CD14-positive monocyte (primary cell): ENCODE results near the gene STPG3. TPM values are rescaled to one million over a fixed set of nuclear protein-coding genes. Genes with fewer than 3 reads are reported as not detected.

Experiments used
- DNase-seq, 3 donors: peaks; one replicate each; pipeline ENCODE4 v3.0.0-alpha.2; 2011 to 2022
- H2AFZ ChIP-seq: 2 replicates; pipeline ENCODE4 v1.6.0; 2012; ENCODE audit warnings: mild to moderate bottlenecking, low read depth, low read length, inconsistent platforms; ENCODE audit not compliant: insufficient read depth, poor library complexity, severe bottlenecking
- H3K27ac ChIP-seq, 2 donors: 1 replicate in 1 of 2; 2 replicates in 1 of 2; pipeline ENCODE4 v1.5.1; 2012 to 2013; ENCODE audit warnings: low read length in 2 of 2, control low read depth in 1 of 2, inconsistent platforms in 1 of 2, low read depth in 1 of 2, mild to moderate bottlenecking in 1 of 2
- H3K27me3 ChIP-seq, 2 donors: one replicate each; pipeline versions ENCODE4 v1.6.0 to v1.6.1; 2011 to 2013; ENCODE audit warnings: low read length in 2 of 2; ENCODE audit not compliant: control insufficient read depth in 2 of 2, insufficient read depth in 2 of 2
- H3K36me3 ChIP-seq, 2 donors: replicated peaks in 1 of 2; 1 replicate in 1 of 2; 2 replicates in 1 of 2; pipeline versions ENCODE4 v1.5.1 to v1.6.1; 2012 to 2013; ENCODE audit warnings: low read length in 2 of 2, control low read depth in 1 of 2, inconsistent platforms in 1 of 2, mild to moderate bottlenecking in 1 of 2; ENCODE audit not compliant: insufficient read depth in 2 of 2, control insufficient read depth in 1 of 2
- H3K4me1 ChIP-seq, 2 donors: 1 replicate in 1 of 2; 2 replicates in 1 of 2; pipeline versions ENCODE4 v1.5.1 to v1.6.1; 2012 to 2013; ENCODE audit warnings: low read length in 2 of 2, control low read depth in 1 of 2, inconsistent platforms in 1 of 2, mild to moderate bottlenecking in 1 of 2, moderate library complexity in 1 of 2; ENCODE audit not compliant: insufficient read depth in 2 of 2, control insufficient read depth in 1 of 2
- H3K4me2 ChIP-seq: replicated peaks from 2 replicates; pipeline ENCODE3; 2012; ENCODE audit warnings: low read length, moderate library complexity, mild to moderate bottlenecking; ENCODE audit not compliant: poor library complexity, severe bottlenecking; ENCODE audit errors: extremely low read depth
- H3K4me3 ChIP-seq, 3 experiments: fragments of 200-600 bp in 1 of 3; sonication (generic) in 1 of 3; replicated peaks in 1 of 3; 1 replicate in 2 of 3; 2 replicates in 1 of 3; pipeline ENCODE4 v1.5.1; 2011 to 2013; ENCODE audit warnings: low read length in 3 of 3, mild to moderate bottlenecking in 3 of 3, control low read depth in 2 of 3, low read depth in 2 of 3, inconsistent platforms in 1 of 3, moderate library complexity in 1 of 3
- H3K79me2 ChIP-seq: 2 replicates; pipeline ENCODE4 v1.6.0; 2012; ENCODE audit warnings: mild to moderate bottlenecking, control low read depth, inconsistent platforms, low read length, moderate library complexity; ENCODE audit not compliant: insufficient read depth
- H3K9ac ChIP-seq: 2 replicates; pipeline ENCODE4 v1.6.0; 2017; ENCODE audit warnings: low read length, mild to moderate bottlenecking; ENCODE audit not compliant: insufficient read depth, poor library complexity, severe bottlenecking
- H3K9me3 ChIP-seq, 2 donors: replicated peaks in 1 of 2; 1 replicate in 1 of 2; 2 replicates in 1 of 2; pipeline versions ENCODE4 v1.5.1 to v1.6.1; 2012 to 2013; ENCODE audit warnings: low read length in 2 of 2, control low read depth in 1 of 2; ENCODE audit not compliant: control insufficient read depth in 1 of 2, insufficient read depth in 1 of 2
- H4K20me1 ChIP-seq: 2 replicates; pipeline ENCODE4 v1.6.0; 2012; ENCODE audit warnings: mild to moderate bottlenecking, low read length, control low read depth, moderate library complexity; ENCODE audit not compliant: insufficient read depth
- H3K27ac Mint-ChIP-seq, 7 donors: one replicate each; pipeline ENCODE4 v1.8.0; 2020; ENCODE audit warnings: mild to moderate bottlenecking in 7 of 7, mixed read lengths in 7 of 7, moderate library complexity in 6 of 7, inconsistent platforms in 2 of 7
- H3K27me3 Mint-ChIP-seq, 3 donors: one replicate each; pipeline ENCODE4 v1.8.0; 2021 to 2022; ENCODE audit warnings: low read depth in 3 of 3, mild to moderate bottlenecking in 3 of 3, mixed read lengths in 3 of 3, moderate library complexity in 3 of 3, inconsistent platforms in 1 of 3
- H3K36me3 Mint-ChIP-seq, 2 donors: one replicate each; pipeline ENCODE4 v1.8.0; 2020; ENCODE audit warnings: mixed read lengths in 2 of 2, inconsistent platforms in 1 of 2, mild to moderate bottlenecking in 1 of 2
- H3K4me1 Mint-ChIP-seq: one replicate; pipeline ENCODE4 v1.8.0; 2020; ENCODE audit warnings: mild to moderate bottlenecking, mixed read lengths
- H3K4me3 Mint-ChIP-seq, 2 donors: one replicate each; pipeline ENCODE4 v1.8.0; 2020; ENCODE audit warnings: mild to moderate bottlenecking in 2 of 2, mixed read lengths in 2 of 2, moderate library complexity in 1 of 2
- H3K9me3 Mint-ChIP-seq, 7 donors: one replicate each; pipeline ENCODE4 v1.8.0; 2020 to 2022; ENCODE audit warnings: mixed read lengths in 7 of 7, mild to moderate bottlenecking in 6 of 7, moderate library complexity in 6 of 7, inconsistent platforms in 2 of 7
- WGBS: methylation state at CpG from one replicate; pipeline ENCODE4 v1.1.5; 2013; ENCODE audit warnings: missing lambda C conversion rate; ENCODE audit not compliant: insufficient coverage; 5-methylcytosine and 5-hydroxymethylcytosine counted together
- intact Hi-C, 2 donors: fragments of 100-400 bp; cut with micrococcal nuclease; formaldehyde crosslinking; loops; one replicate each; pipeline versions ENCODE4 v1.15.0 to v1.15.1; 2023
- polyA plus RNA-seq, 3 donors: library from polyadenylated mRNA; depleted of rRNA in 1 of 3; unstranded in 2 of 3; stranded (reverse) in 1 of 3; fragments of 300-500 nt in 2 of 3; fragments of >200 nt in 1 of 3; fragmentation: Illumina TruSeq in 2 of 3; gene quantifications; 1 replicate in 2 of 3; 2 replicates in 1 of 3; pipeline ENCODE4 v1.2.3, GENCODE V29; 2012 to 2021
- TF ChIP-seq, protein P1 (sequence below): fragments of 200-600 bp; IDR thresholded peaks from one replicate; pipeline ENCODE4 v1.8.0; 2022; ENCODE audit warnings: antibody characterized with exemption, mild to moderate bottlenecking

The STPG3 gene
- polyA plus RNA-seq, 3 donors = not detected

- Histone ChIP-seq H3K9me3 (no peaks in the 10 kb centered on the region), H3K27ac (no peak overlapping the region), H4K20me1 (no peaks in the 10 kb centered on the region), H3K36me3 (no peaks in the 10 kb centered on the region), H3K4me2 (no peak overlapping the region), H3K4me3 (no peak overlapping the region), H3K27me3 (peaks cover 0 to 4% of the 10 kb centered on the region in 2 donors), H3K4me1 (peaks cover 13 to 16% of the 10 kb centered on the region in 2 donors), H3K79me2 (no peaks in the 10 kb centered on the region), H3K9ac (no peak overlapping the region), H2AFZ (no peak overlapping the region)
- WGBS = 94% methylated on average over 24 of the region's 24 CpGs
- Mint-ChIP-seq H3K36me3 (no peaks in the 10 kb centered on the region), H3K27ac (no peak overlapping the region), H3K4me3 (no peak overlapping the region), H3K4me1 (peaks cover 10% of the 10 kb centered on the region), H3K27me3 (peaks cover 2 to 41% (median 9%) of the 10 kb centered on the region in 3 donors), H3K9me3 (peaks cover 0 to 4% (median 0%) of the 10 kb centered on the region in 7 donors)
- intact Hi-C loops = no loop called here
- TF ChIP-seq, protein P1, sequence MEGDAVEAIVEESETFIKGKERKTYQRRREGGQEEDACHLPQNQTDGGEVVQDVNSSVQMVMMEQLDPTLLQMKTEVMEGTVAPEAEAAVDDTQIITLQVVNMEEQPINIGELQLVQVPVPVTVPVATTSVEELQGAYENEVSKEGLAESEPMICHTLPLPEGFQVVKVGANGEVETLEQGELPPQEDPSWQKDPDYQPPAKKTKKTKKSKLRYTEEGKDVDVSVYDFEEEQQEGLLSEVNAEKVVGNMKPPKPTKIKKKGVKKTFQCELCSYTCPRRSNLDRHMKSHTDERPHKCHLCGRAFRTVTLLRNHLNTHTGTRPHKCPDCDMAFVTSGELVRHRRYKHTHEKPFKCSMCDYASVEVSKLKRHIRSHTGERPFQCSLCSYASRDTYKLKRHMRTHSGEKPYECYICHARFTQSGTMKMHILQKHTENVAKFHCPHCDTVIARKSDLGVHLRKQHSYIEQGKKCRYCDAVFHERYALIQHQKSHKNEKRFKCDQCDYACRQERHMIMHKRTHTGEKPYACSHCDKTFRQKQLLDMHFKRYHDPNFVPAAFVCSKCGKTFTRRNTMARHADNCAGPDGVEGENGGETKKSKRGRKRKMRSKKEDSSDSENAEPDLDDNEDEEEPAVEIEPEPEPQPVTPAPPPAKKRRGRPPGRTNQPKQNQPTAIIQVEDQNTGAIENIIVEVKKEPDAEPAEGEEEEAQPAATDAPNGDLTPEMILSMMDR = no peak
- no peak for DNase-seq
Measured at GRCh38 chr9:137232510-137232909, 18.6 kb upstream of the STPG3 start.

DNA sequence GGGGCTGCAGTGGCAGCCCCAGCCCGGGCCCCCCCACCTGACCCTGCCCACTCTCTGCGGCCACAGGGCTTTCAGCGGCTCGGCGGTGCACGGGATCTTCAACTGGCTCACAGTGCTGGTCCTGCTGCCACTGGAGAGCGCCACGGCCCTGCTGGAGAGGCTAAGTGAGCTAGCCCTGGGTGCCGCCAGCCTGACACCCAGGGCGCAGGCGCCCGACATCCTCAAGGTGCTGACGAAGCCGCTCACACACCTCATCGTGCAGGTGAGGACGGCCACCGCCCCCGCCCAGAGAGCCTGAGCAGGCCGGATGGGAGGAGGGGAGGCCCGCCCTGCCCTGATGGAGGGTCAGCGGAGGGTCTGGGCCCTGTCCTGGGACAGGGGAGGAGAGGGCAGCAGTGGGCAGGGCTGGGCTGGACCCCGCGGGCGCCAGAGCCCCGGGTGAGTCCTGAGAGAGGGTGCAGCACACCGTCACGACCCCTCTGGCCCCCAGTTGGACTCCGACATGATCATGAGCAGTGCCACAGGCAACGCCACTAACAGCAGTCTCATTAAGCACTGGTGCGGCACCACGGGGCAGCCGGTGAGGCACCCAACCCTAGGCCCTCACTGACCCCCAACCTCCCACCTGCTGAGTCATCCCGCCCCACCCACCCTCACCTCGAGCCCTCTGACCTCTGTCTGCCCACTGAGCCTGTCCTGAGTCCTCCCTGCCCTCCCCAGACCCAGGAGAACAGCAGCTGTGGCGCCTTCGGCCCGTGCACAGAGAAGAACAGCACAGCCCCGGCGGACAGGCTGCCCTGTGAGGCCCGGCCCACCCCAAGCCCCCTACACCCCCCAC, 17.7 kb upstream of the STPG3 start:
- no peak overlapping the region for H3K4me3 ChIP-seq
- H3K4me1 Mint-ChIP-seq = peaks cover 8% of the 10 kb centered on the region
- peaks cover 17% of the 10 kb centered on the region in 2 donors for H3K4me1 ChIP-seq
- TF ChIP-seq, protein P1 = no peak
- H3K4me2 ChIP-seq = no peak overlapping the region
- peaks cover 4% of the 10 kb centered on the region for H3K79me2 ChIP-seq
- no peaks in the 10 kb centered on the region for H3K36me3 Mint-ChIP-seq
- H2AFZ ChIP-seq = no peak overlapping the region
- no peak overlapping the region for H3K27ac ChIP-seq
- no peaks in the 10 kb centered on the region for H3K9me3 ChIP-seq
- H3K36me3 ChIP-seq = no peaks in the 10 kb centered on the region
- H4K20me1 ChIP-seq = no peaks in the 10 kb centered on the region
- peaks cover 0 to under 1% of the 10 kb centered on the region in 2 donors for H3K27me3 ChIP-seq
- no peak for DNase-seq
- peaks cover 0 to 2% (median 0%) of the 10 kb centered on the region in 7 donors for H3K9me3 Mint-ChIP-seq
- no peak overlapping the region for H3K27ac Mint-ChIP-seq
- no peak overlapping the region for H3K4me3 Mint-ChIP-seq
- peaks cover 2 to 39% (median 7%) of the 10 kb centered on the region in 3 donors for H3K27me3 Mint-ChIP-seq
- H3K9ac ChIP-seq = no peak overlapping the region
- WGBS = 91% methylated on average over 25 of the region's 40 CpGs
- intact Hi-C loops = no loop called here
